HepG2 (cell line): ENCODE results near the gene CUTC. TPM values are rescaled to one million over a fixed set of nuclear protein-coding genes. Genes with fewer than 3 reads are reported as not detected.

Source experiments
- ATAC-seq: fragments of 200-7000 bp; cut with Tn5 transposase; 3 replicates; pipeline ENCODE4 v1.9.1; 2020; ENCODE audit warnings: mild to moderate bottlenecking, moderate library complexity
- BruUV-seq: library from RNA; stranded (reverse); fragments of 400-500 nt; replicated peaks from 2 replicates; lab custom pipeline; 2021; lab: Mats Ljungman, UMichigan
- CTCF ChIA-PET: fragments of 300-600 bp; formaldehyde crosslinking; extraction: SDS; loops from one replicate; lab custom pipeline; 2021; ENCODE audit warnings: low total read pairs, inconsistent platforms, low intra/inter-chr PET ratio; lab: Yijun Ruan, JAX
- POLR2A ChIA-PET: fragments of 350-600 bp; sonication (Branson Sonifier 250); formaldehyde crosslinking; loops from one replicate; lab custom pipeline; 2020; ENCODE audit warnings: antibody characterized with exemption, inconsistent platforms; lab: Yijun Ruan, JAX
- DNase-seq: peaks from one replicate; pipeline ENCODE4 v3.0.0-alpha.2; 2015; ENCODE audit warnings: low spot score
- FAIRE-seq: peaks from 3 replicates; lab custom pipeline; 2011; peaks lifted over from hg19 to GRCh38; lab: Jason Lieb, UNC
- H2AFZ ChIP-seq: one replicate; pipeline ENCODE4 v1.6.1; 2011; ENCODE audit warnings: low read length, inconsistent platforms
- H3K27ac ChIP-seq: fragments of 300-600 bp; 3 replicates; pipeline ENCODE4 v1.8.0; 2011; ENCODE audit warnings: mixed run types, mild to moderate bottlenecking, mixed read lengths, low read length, inconsistent platforms; ENCODE audit not compliant: insufficient read depth; ENCODE audit errors: extremely low read length
- H3K27me3 ChIP-seq, 2 experiments: fragments of 200-600 bp in 1 of 2; 2 replicates in 1 of 2; 3 replicates in 1 of 2; pipeline versions ENCODE4 v1.6.0 to v1.8.0; 2011; ENCODE audit warnings: low read length in 2 of 2, mild to moderate bottlenecking in 2 of 2, moderate library complexity in 2 of 2, inconsistent platforms in 1 of 2; ENCODE audit not compliant: insufficient read depth in 2 of 2, control insufficient read depth in 1 of 2
- H3K36me3 ChIP-seq, 2 experiments: fragments of 200-600 bp in 1 of 2; replicated peaks in 1 of 2; 2 replicates in 1 of 2; 3 replicates in 1 of 2; pipeline versions ENCODE4 v1.5.1 to v1.8.0; 2011; ENCODE audit warnings: low read length in 2 of 2, inconsistent platforms in 1 of 2; ENCODE audit not compliant: insufficient read depth in 2 of 2, control insufficient read depth in 1 of 2
- H3K4me1 ChIP-seq: 2 replicates; pipeline ENCODE4 v1.5.1; 2012; ENCODE audit warnings: low read length, inconsistent platforms; ENCODE audit not compliant: insufficient read depth
- H3K4me2 ChIP-seq: 2 replicates; pipeline ENCODE4 v1.6.0; 2011; ENCODE audit warnings: low read depth, low read length, inconsistent platforms
- H3K4me3 ChIP-seq, 3 experiments: fragments of 200-600 bp in 1 of 3; sonication (generic), shearing (Covaris generic) in 1 of 3; replicated peaks in 1 of 3; 2 replicates each; pipeline ENCODE4 v1.5.1; 2011 to 2016; ENCODE audit warnings: low read length in 3 of 3, inconsistent platforms in 2 of 3, low read depth in 2 of 3, mild to moderate bottlenecking in 2 of 3, control low read depth in 1 of 3, mixed read lengths in 1 of 3; ENCODE audit not compliant: insufficient read depth in 1 of 3
- H3K79me2 ChIP-seq: one replicate; pipeline ENCODE4 v1.6.1; 2011; ENCODE audit warnings: low read length, inconsistent platforms; ENCODE audit not compliant: insufficient read depth
- H3K9ac ChIP-seq: 2 replicates; pipeline ENCODE4 v1.6.0; 2011; ENCODE audit warnings: mild to moderate bottlenecking, low read depth, low read length, inconsistent platforms; ENCODE audit not compliant: insufficient read depth
- H3K9me3 ChIP-seq: 2 replicates; pipeline ENCODE4 v1.5.1; 2012; ENCODE audit warnings: mild to moderate bottlenecking, low read length
- H4K20me1 ChIP-seq: 2 replicates; pipeline ENCODE4 v1.6.0; 2011; ENCODE audit warnings: inconsistent platforms, mild to moderate bottlenecking, low read length, moderate library complexity; ENCODE audit not compliant: insufficient read depth
- ATF7 ChIP-seq, 2 experiments: fragments of 450-650 bp in 1 of 2; sonication (generic) in 1 of 2; formaldehyde crosslinking in 1 of 2; IDR thresholded peaks; 2 replicates each; pipeline versions ENCODE4 v1.4.0 to v1.6.1; 2016 to 2020; ENCODE audit warnings: antibody characterized with exemption in 1 of 2, mild to moderate bottlenecking in 1 of 2, missing genetic modification reagents in 1 of 2
- EHMT2 ChIP-seq: fragments of 200-600 bp; sonication (generic); IDR thresholded peaks from 2 replicates; pipeline ENCODE4 v1.7.0; 2017; ENCODE audit warnings: antibody characterized with exemption, low read depth, low read length, borderline replicate concordance
- FOXO1 ChIP-seq: sonication (generic); formaldehyde crosslinking; IDR thresholded peaks from 2 replicates; pipeline ENCODE4 v1.4.0; 2020; ENCODE audit warnings: missing genetic modification reagents
- HNF4A ChIP-seq: sonication (generic); formaldehyde crosslinking; IDR thresholded peaks from 2 replicates; pipeline ENCODE4 v1.4.0; 2020; ENCODE audit warnings: missing genetic modification reagents
- KDM5A ChIP-seq: fragments of 200-600 bp; sonication (generic); IDR thresholded peaks from 2 replicates; pipeline ENCODE4 v1.7.0; 2018; ENCODE audit warnings: antibody characterized with exemption, mild to moderate bottlenecking, low read length, borderline replicate concordance
- NR2F1 ChIP-seq, 2 experiments: fragments of 450-650 bp in 1 of 2; formaldehyde crosslinking in 1 of 2; IDR thresholded peaks; 2 replicates each; pipeline versions ENCODE4 v1.5.0 to v1.6.1; 2016 to 2020; ENCODE audit warnings: mild to moderate bottlenecking in 1 of 2, missing compliant biosample characterization in 1 of 2, missing genetic modification reagents in 1 of 2, moderate library complexity in 1 of 2
- NR2F6 ChIP-seq, 2 experiments: IDR thresholded peaks; 2 replicates each; pipeline ENCODE4 v1.6.1; 2016; ENCODE audit warnings: antibody characterized with exemption in 1 of 2, mild to moderate bottlenecking in 1 of 2
- RBFOX2 ChIP-seq: fragments of 200-400 bp; formaldehyde crosslinking; IDR thresholded peaks from 2 replicates; pipeline ENCODE4 v1.6.1; 2017; ENCODE audit warnings: low read depth, mild to moderate bottlenecking, low read length
- SETDB1 ChIP-seq: sonication (generic); formaldehyde crosslinking; IDR thresholded peaks from 2 replicates; pipeline ENCODE4 v1.5.1; 2020; ENCODE audit warnings: missing genetic modification reagents, mild to moderate bottlenecking, borderline replicate concordance
- ZBTB8A ChIP-seq: sonication (generic); formaldehyde crosslinking; IDR thresholded peaks from 2 replicates; pipeline ENCODE4 v1.4.0; 2020; ENCODE audit warnings: mild to moderate bottlenecking, low read depth, missing genetic modification reagents, borderline replicate concordance
- ZFP62 ChIP-seq: sonication (generic); formaldehyde crosslinking; IDR thresholded peaks from 2 replicates; pipeline ENCODE4 v1.4.0; 2020; ENCODE audit warnings: missing genetic modification reagents
- ZFP90 ChIP-seq: sonication (generic); formaldehyde crosslinking; IDR thresholded peaks from 2 replicates; pipeline ENCODE4 v1.8.0; 2022; ENCODE audit warnings: missing genetic modification reagents, mild to moderate bottlenecking, inconsistent platforms, borderline replicate concordance
- ZHX1 ChIP-seq: sonication (generic); formaldehyde crosslinking; IDR thresholded peaks from 2 replicates; pipeline ENCODE4 v1.8.1; 2022; ENCODE audit warnings: low read depth, mild to moderate bottlenecking, missing genetic modification reagents
- ZNF12 ChIP-seq: sonication (generic); formaldehyde crosslinking; IDR thresholded peaks from 2 replicates; pipeline ENCODE4 v1.5.0; 2020; ENCODE audit warnings: missing genetic modification reagents
- ZNF652 ChIP-seq: IDR thresholded peaks from 2 replicates; pipeline ENCODE4 v1.6.1; 2016; ENCODE audit warnings: low read depth, borderline replicate concordance
- WGBS: methylation state at CpG from one replicate; pipeline ENCODE4 v1.1.6; 2017; ENCODE audit warnings: low lambda C conversion rate; 5-methylcytosine and 5-hydroxymethylcytosine counted together
- in situ Hi-C: cut with HindIII; loops from 2 replicates; pipeline ENCODE4 v1.10.0; 2017; ENCODE audit warnings: low pct_unique_long_range_greater_than_20kb; ENCODE audit not compliant: extremely low pct_ligation_motif_present
- intact Hi-C: fragments of 100-400 bp; cut with micrococcal nuclease; formaldehyde crosslinking; loops from one replicate; pipeline ENCODE4 v1.10.0; 2022; ENCODE audit not compliant: unreplicated experiment
- polyA plus RNA-seq, 8 experiments: library from polyadenylated mRNA; depleted of rRNA in 3 of 8; stranded (reverse) in 7 of 8; unstranded in 1 of 8; fragments of >200 nt; fragmentation: Illumina TruSeq in 4 of 8; extraction: Trizol in 4 of 8; gene quantifications; 2 replicates each; pipeline versions ENCODE4 v1.2.1 to v1.2.3, GENCODE V29; 2011 to 2016; ENCODE audit warnings: low read depth in 4 of 8, missing spikeins in 1 of 8, mixed read lengths in 1 of 8; ENCODE audit not compliant: insufficient read depth in 1 of 8
- total RNA-seq, 5 experiments: library from RNA; depleted of rRNA; stranded (reverse); fragments of >200 nt; fragmentation: Illumina TruSeq; extraction: Trizol; gene quantifications; 2 replicates each; pipeline ENCODE4 v1.2.3, GENCODE V29; 2016; ENCODE audit warnings: low read depth in 1 of 5

CUTC gene
- total and polyA plus RNA-seq, 2 of the 13 experiments (the other 11 are each of a cell fraction or from before 2014, with no cell fraction given), result 22.3 to 25.8 TPM

DNA sequence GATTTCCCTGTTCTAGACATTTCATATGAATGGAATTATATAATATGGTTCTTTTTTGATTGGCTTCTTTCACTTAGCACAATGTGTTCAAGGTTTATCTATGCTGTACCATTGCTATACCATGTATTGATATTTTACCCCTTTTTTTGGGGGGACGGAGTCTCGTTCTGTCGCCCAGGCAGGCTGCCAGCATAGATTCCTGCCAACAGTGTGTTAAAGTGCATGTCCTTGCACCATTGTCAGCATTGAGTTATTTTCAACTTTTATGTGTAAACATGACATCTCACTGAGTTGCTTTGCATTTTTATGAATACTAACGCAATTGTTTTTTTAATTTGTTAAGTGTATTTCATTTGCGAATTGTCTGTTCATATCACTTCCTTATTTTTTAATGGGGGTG, 55.3 kb downstream of the CUTC start:
- intact Hi-C loops, result no loop called here
- WGBS, result 60% methylated on average over 5 of the region's 5 CpGs
- CTCF ChIA-PET, result no interaction called here

DNA sequence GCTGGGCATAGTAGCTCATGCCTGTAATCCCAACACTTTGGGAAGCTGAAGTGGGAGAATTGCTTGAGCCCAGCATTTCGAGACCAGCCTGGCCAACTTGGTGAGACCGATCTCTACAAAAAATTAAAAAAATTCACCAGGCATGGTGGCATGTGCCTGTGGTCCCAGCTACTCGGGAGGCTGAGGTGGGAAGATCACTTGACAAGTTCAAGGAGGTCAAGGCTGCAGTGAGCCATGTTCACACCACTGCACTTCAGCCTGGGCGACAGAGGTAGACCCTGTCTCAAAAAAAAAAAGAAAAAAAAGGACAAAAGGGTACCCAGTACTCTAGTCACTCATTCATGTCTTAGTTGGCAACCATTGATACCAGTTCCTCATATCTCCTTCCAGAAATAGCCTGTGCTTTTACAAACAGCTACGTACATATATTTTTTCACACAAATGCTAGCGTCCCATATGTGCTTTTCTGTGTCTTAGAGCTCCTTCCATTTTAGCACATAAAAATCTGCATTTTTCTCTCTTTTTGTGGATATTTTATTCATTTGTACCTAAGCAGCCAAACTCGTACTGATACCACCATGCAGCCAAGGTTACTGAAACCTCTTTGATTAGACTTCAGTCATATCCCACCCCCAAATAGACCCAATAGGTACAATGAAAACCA, 55.9 kb downstream of the CUTC start:
- in situ Hi-C loops, result loop anchor here (5.0 kb wide), 1 partner anchor 36 kb away; no protein-coding TSS in a partner anchor
- peak overlapping the region; percentile 53 for H3K4me2 ChIP-seq
- H3K4me1 ChIP-seq, result peaks cover 63% of the 10 kb centered on the region
- TF ChIP-seq ZHX1 (CRISPR knock-in tag) (no peak), ZBTB8A (CRISPR knock-in tag) (no peak), RBFOX2 (0 out of 2 replicates have a peak, but pooled peaks have one; percentile 19), NR2F6 (IDR thresholded peaks at IDR 0.05) (0 out of 2 replicates have a peak, but pooled peaks have one; percentile 21), NR2F6 (CRISPR knock-in tag; IDR thresholded peaks at IDR 0.05) (peak; percentile 59), SETDB1 (no peak), FOXO1 (CRISPR knock-in tag) (no peak), ZNF12 (CRISPR knock-in tag) (0 out of 2 replicates have a peak, but pooled peaks have one; percentile 21), KDM5A (no peak), EHMT2 (no peak), HNF4A (CRISPR knock-in tag) (peak; percentile 9; the same call in 1 of the 2 replicates), NR2F1 (CRISPR knock-in tag; IDR thresholded peaks at IDR 0.05) (peak; percentile 25 to 50; a peak in 1 of 4 replicates)

More for the DNA sequence above, 55.3 kb downstream of the CUTC start:
- Histone ChIP-seq H4K20me1 (peaks cover 49% of the 10 kb centered on the region), H3K4me3 (peak overlapping the region in 2 of 3 experiments; percentile 19 to 37; a peak in 3 of 6 replicates), H3K9me3 (no peaks in the 10 kb centered on the region), H3K27me3 (no peaks in the 10 kb centered on the region; a peak in 1 of 5 replicates), H3K4me2 (peak overlapping the region; percentile 53), H3K4me1 (peaks cover 63% of the 10 kb centered on the region), H3K27ac (no peak overlapping the region), H2AFZ (no peak overlapping the region), H3K9ac (no peak overlapping the region), H3K79me2 (peaks cover 95% of the 10 kb centered on the region), H3K36me3 (peaks cover 17 to 59% of the 10 kb centered on the region in 2 experiments)
- in situ Hi-C loops, result loop anchor here (5.0 kb wide), 1 partner anchor 35 kb away; no protein-coding TSS in a partner anchor
- ATAC-seq (no peak), DNase-seq (no peak), FAIRE-seq (no peak)
- no TSS peak for BruUV-seq
- POLR2A ChIA-PET, result interaction anchor here (0.7 to 4.2 kb wide), 3 partner anchors 10 to 55 kb away, joined by 3 to 23 read pairs (median 4); partner anchors contain the start of genes COX15 and CUTC
- TF ChIP-seq ZNF652 (CRISPR knock-in tag) (0 out of 2 replicates have a peak, but pooled peaks have one; percentile 23), ZFP62 (CRISPR knock-in tag) (no peak), ZFP90 (CRISPR knock-in tag) (no peak), ATF7 (IDR thresholded peaks at IDR 0.05) (no peak), ATF7 (CRISPR knock-in tag; IDR thresholded peaks at IDR 0.05) (no peak)

More for the DNA sequence above, 55.9 kb downstream of the CUTC start:
- Histone ChIP-seq H4K20me1 (peaks cover 55% of the 10 kb centered on the region), H3K27ac (peak overlapping the region; percentile 2), H2AFZ (no peak overlapping the region), H3K4me3 (peak overlapping the region in 2 of 3 experiments; percentile 19 to 37; a peak in 3 of 6 replicates), H3K79me2 (peaks cover 96% of the 10 kb centered on the region), H3K9me3 (no peaks in the 10 kb centered on the region), H3K9ac (peak overlapping the region; percentile 34; the same call in 1 of the 2 replicates), H3K36me3 (peaks cover 20 to 65% of the 10 kb centered on the region in 2 experiments), H3K27me3 (no peaks in the 10 kb centered on the region; a peak in 1 of 5 replicates)
- ChIA-PET POLR2A (interaction anchor here (0.7 to 4.2 kb wide), 4 partner anchors 9 to 56 kb away, joined by 3 to 23 read pairs (median 4); partner anchors contain the start of genes COX15 and CUTC), CTCF (no interaction called here)
- FAIRE-seq (no peak), DNase-seq (no peak), ATAC-seq (no peak)
- intact Hi-C loops, result no loop called here
- BruUV-seq, result no TSS peak
- whole genome bisulfite sequencing, result 64% methylated on average over 7 of the region's 7 CpGs
